Measurements from ENCODE around the gene PIANP. TPM values are rescaled to one million over a fixed set of nuclear protein-coding genes. Genes with fewer than 3 reads are reported as not detected.

The PIANP gene
- total RNA-seq, 1 experiment from 2014 or later = 0.48 TPM

DNA sequence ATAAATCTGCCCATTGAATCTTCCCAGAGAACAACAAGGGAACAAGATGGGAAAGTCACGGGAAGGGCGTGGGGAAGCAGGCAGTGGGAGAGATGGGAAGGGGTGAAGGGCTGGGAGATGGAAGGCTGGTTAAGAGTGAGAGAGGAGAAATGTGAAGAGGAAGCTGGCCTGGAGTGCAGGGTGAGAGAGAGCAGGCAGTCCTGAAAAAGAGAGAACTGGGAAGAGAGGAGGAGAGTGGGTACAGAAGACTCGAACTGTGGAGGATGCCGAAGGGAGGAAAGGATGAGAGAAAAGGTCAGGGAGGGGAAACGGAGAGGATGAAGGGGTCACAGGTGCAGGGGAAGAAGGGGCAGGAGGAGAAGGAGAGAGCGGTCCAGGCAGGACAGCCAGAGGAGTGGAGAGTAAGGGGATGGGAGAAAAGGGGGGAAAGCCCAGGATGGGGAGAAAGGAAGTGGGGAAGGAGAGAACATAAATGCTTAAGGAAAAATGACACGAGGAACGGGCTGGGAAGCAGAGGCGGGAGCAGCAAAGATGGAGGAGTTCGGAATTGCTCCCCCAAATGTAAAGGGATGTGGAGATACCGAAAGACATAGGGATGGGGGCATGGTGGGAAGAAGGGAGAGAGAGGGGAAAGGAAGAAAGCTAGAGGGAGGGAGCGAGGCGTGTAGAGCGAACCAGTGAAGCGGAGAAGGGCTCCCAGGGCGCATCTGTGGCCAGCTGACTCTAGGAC is 1.2 kb downstream of the PIANP start:
- TF ChIP-seq, protein P1, sequence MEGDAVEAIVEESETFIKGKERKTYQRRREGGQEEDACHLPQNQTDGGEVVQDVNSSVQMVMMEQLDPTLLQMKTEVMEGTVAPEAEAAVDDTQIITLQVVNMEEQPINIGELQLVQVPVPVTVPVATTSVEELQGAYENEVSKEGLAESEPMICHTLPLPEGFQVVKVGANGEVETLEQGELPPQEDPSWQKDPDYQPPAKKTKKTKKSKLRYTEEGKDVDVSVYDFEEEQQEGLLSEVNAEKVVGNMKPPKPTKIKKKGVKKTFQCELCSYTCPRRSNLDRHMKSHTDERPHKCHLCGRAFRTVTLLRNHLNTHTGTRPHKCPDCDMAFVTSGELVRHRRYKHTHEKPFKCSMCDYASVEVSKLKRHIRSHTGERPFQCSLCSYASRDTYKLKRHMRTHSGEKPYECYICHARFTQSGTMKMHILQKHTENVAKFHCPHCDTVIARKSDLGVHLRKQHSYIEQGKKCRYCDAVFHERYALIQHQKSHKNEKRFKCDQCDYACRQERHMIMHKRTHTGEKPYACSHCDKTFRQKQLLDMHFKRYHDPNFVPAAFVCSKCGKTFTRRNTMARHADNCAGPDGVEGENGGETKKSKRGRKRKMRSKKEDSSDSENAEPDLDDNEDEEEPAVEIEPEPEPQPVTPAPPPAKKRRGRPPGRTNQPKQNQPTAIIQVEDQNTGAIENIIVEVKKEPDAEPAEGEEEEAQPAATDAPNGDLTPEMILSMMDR (IDR thresholded peaks at IDR 0.05; ENCODE audit: insufficient read depth in 1 of 2, low read depth in 1 of 2, low read length in 1 of 2, severe bottlenecking in 1 of 2, unreplicated experiment in 1 of 2) = no peak
- intact Hi-C loops (cut with micrococcal nuclease; ENCODE audit: unreplicated experiment) = loop anchor here (2.0 to 5.0 kb wide), 2 partner anchors 37 to 147 kb away; partner anchors contain the start of gene ING4
- Histone ChIP-seq H3K36me3 (ENCODE audit: control insufficient read depth, insufficient read depth, low read length) (no peaks in the 10 kb centered on the region), H3K27me3 (replicated peaks; ENCODE audit: control insufficient read depth, insufficient read depth, low read length) (peaks cover 5% of the 10 kb centered on the region), H3K9me3 (no peaks in the 10 kb centered on the region), H3K4me1 (peaks cover 5% of the 10 kb centered on the region), H3K4me3 (ENCODE audit: low read depth, low read length) (no peak overlapping the region)
- POLR2A ChIA-PET = interaction anchor here (0.6 kb wide), 1 partner anchor 10 kb away, joined by 11 read pairs; the partner anchor contains the start of gene ZNF384
- CTCF ChIA-PET = interaction anchor here (0.6 to 1.3 kb wide), 7 partner anchors 10 to 145 kb away, joined by 3 to 6 read pairs (median 4); partner anchors contain the start of genes COPS7A and ZNF384
- Mint-ChIP-seq H3K4me1 (ENCODE audit: low read depth, unreplicated experiment) (peaks cover 12% of the 10 kb centered on the region), H3K27me3 (ENCODE audit: insufficient read depth, unreplicated experiment) (peaks cover 47% of the 10 kb centered on the region), H3K36me3 (ENCODE audit: insufficient read depth, unreplicated experiment) (peaks cover 6% of the 10 kb centered on the region), H3K9me3 (ENCODE audit: unreplicated experiment) (no peaks in the 10 kb centered on the region), H3K27ac (ENCODE audit: unreplicated experiment) (no peak overlapping the region), H3K4me3 (ENCODE audit: unreplicated experiment) (peak overlapping the region; percentile 50)
- BruUV-seq (replicated peaks) = no TSS peak
- no peak for DNase-seq

DNA sequence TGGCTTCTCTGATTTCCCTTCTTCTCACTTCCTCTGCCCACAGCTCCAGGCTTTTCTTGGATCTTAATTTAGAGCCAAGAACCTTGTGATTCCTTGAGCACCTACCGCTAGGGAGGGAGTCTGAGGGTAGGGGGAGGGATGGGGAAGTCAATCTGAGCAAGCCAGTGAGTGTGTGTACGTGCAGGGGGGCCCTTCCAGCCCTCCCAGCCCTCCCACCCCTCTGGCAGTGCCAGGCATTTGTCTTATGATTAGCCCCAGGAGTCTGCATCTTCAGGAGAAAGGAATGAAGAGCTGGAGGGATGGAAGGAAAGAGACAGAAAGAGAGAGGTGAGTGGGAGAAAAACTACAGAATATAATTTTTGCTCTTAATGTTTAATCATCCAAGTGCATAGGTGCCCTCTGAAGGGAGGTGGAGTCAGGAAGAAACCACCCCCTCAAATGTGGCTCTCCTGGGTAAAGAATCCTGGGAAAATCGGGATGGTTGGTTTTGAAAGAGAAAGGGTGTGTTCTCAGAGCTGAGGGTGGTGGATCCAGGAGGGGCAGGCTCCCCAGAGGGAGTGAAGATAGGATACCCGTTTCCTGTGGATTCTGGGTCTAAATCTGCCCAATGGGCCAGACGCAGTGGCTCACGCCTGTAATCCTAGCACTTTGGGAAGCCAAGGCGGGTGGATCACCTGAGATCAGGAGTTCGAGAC is 2.1 kb downstream of the PIANP start:
- Mint-ChIP-seq H3K27ac (ENCODE audit: unreplicated experiment) (no peak overlapping the region), H3K9me3 (ENCODE audit: unreplicated experiment) (no peaks in the 10 kb centered on the region), H3K4me1 (ENCODE audit: low read depth, unreplicated experiment) (peaks cover 11% of the 10 kb centered on the region), H3K4me3 (ENCODE audit: unreplicated experiment) (no peak overlapping the region), H3K36me3 (ENCODE audit: insufficient read depth, unreplicated experiment) (peaks cover 6% of the 10 kb centered on the region), H3K27me3 (ENCODE audit: insufficient read depth, unreplicated experiment) (peaks cover 53% of the 10 kb centered on the region)
- no peak for DNase-seq
- BruUV-seq (replicated peaks) = no TSS peak
- H3K4me1 ChIP-seq = peaks cover 5% of the 10 kb centered on the region
- ChIA-PET CTCF (interaction anchor here (0.6 to 1.3 kb wide), 9 partner anchors 9 to 160 kb away, joined by 3 to 15 read pairs (median 3); partner anchors contain the start of genes COPS7A and ZNF384), POLR2A (interaction anchor here (0.8 to 1.0 kb wide), 2 partner anchors 9 to 26 kb away, joined by 3 to 4 read pairs; partner anchors contain the start of genes COPS7A and ZNF384)
- peaks cover 5% of the 10 kb centered on the region for H3K27me3 ChIP-seq (replicated peaks; ENCODE audit: control insufficient read depth, insufficient read depth, low read length)
- H3K4me3 ChIP-seq (ENCODE audit: low read depth, low read length) = no peak overlapping the region
- TF ChIP-seq, protein P1 (IDR thresholded peaks at IDR 0.05; ENCODE audit: insufficient read depth in 1 of 2, low read depth in 1 of 2, low read length in 1 of 2, severe bottlenecking in 1 of 2, unreplicated experiment in 1 of 2) = no peak
- intact Hi-C loops (cut with micrococcal nuclease; ENCODE audit: unreplicated experiment) = loop anchor here (1.0 to 5.0 kb wide), 5 partner anchors 9 to 146 kb away; partner anchors contain the start of genes ING4 and ZNF384
- no peaks in the 10 kb centered on the region for H3K9me3 ChIP-seq
- no peaks in the 10 kb centered on the region for H3K36me3 ChIP-seq (ENCODE audit: control insufficient read depth, insufficient read depth, low read length)
